Measurements from ENCODE around the gene TSHZ3. TPM values are rescaled to one million over a fixed set of nuclear protein-coding genes. Genes with fewer than 3 reads are reported as not detected.

TSHZ3 gene
- total and polyA plus RNA-seq, 4 donors, result 1.9 to 12.9 (median 7.0) TPM

DNA sequence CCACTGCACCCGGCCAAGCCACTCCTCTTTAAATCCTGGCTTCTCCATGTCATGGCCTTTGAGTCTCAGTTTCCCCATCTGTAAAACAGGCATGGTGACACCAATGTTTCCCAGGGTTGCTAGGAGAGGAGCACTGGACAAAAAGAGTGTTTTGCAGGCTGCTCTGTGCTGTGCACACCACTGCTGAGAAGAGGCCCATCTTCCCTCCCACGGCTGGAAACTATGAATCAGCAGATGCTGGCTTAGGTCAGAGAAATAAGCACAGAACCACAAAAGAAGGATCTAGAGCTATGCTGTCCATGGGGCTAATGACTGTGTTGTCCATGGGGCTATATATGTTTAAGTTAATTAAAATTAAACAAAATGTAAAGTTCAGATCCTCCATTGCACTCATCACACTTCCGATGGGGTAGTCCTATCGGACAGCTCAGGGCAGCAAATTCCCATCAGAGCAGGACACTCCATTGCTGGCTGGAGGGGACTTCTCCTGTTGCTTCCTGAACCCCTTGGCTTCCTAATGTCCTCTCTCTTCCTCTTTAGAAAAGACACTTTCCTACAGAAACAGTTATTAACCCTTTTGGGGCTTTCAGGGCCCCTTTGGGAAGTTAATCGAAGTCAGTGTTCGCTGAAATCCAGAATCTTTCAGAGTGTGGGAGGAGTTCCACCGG is 37.1 kb downstream of the TSHZ3 start:
- no peak overlapping the region for H3K4me3 ChIP-seq
- DNase-seq, result no peak
- no peak overlapping the region for H3K27ac ChIP-seq (ENCODE audit: low read depth in 1 of 2, low read length in 1 of 2)
- peaks cover 0 to 17% (median 0%) of the 10 kb centered on the region in 5 donors for H3K4me1 ChIP-seq (ENCODE audit: control insufficient read depth in 5 of 5, insufficient read depth in 5 of 5, low read length in 5 of 5)
- 63 to 72% methylated on average over 7 of the region's 7 CpGs for WGBS, 2 donors
- peaks cover 0 to 1% (median 0%) of the 10 kb centered on the region in 4 donors for H3K9me3 ChIP-seq (ENCODE audit: control insufficient read depth in 4 of 4, insufficient read depth in 3 of 4, low read length in 3 of 4)
- peaks cover 0 to 4% (median 0%) of the 10 kb centered on the region in 3 donors for H3K27me3 ChIP-seq (ENCODE audit: control insufficient read depth in 3 of 3, insufficient read depth in 3 of 3, low read length in 2 of 3)
- no peak for ATAC-seq (ENCODE audit: insufficient read depth, low FRiP score)
- TF ChIP-seq, protein P1, sequence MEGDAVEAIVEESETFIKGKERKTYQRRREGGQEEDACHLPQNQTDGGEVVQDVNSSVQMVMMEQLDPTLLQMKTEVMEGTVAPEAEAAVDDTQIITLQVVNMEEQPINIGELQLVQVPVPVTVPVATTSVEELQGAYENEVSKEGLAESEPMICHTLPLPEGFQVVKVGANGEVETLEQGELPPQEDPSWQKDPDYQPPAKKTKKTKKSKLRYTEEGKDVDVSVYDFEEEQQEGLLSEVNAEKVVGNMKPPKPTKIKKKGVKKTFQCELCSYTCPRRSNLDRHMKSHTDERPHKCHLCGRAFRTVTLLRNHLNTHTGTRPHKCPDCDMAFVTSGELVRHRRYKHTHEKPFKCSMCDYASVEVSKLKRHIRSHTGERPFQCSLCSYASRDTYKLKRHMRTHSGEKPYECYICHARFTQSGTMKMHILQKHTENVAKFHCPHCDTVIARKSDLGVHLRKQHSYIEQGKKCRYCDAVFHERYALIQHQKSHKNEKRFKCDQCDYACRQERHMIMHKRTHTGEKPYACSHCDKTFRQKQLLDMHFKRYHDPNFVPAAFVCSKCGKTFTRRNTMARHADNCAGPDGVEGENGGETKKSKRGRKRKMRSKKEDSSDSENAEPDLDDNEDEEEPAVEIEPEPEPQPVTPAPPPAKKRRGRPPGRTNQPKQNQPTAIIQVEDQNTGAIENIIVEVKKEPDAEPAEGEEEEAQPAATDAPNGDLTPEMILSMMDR (IDR thresholded peaks at IDR 0.05; ENCODE audit: control extremely low read depth, extremely low read depth), result no peak
- H3K9ac ChIP-seq (ENCODE audit: insufficient read depth in 1 of 2, low read length in 2 of 2), result no peak overlapping the region
- H3K36me3 ChIP-seq (ENCODE audit: control insufficient read depth in 4 of 4, insufficient read depth in 4 of 4, low read length in 4 of 4), result peaks cover 0 to 15% (median 2%) of the 10 kb centered on the region in 4 donors

DNA sequence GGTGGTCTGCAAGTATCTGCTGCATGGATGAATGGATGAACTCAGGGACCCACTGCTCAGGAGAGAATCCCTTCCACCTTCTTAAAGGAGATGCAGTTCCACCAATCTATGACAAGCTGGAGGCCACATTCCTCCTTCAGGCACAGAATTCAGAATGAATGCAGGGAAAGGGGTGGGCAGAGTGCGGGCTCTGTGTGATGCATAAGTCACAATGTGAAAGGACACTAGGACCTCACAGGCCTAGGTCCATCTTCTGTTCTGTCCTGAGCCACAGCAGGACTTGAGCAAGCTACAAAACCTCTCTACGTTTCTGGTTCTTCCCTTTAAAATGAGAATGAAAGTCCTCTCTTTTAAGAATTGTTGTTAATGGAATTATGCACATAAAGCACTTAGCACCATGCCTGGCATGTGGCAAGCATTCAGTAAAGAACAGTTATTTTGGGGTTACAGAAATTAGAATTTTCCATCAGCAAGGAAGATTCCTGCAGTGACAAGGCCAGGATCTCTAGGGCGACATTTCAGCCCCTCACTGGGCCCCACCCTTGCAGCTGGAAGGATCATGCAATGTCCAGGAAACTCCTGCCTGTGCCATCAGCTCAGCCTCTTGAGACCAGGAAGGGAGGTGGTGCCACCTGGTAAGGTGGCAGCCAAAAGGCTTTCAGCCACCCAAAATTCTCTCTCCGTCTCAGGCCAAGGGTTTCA is 38.7 kb downstream of the TSHZ3 start:
- 69 to 79% methylated on average over 4 of the region's 4 CpGs for WGBS, 2 donors
- H3K36me3 ChIP-seq (ENCODE audit: control insufficient read depth in 4 of 4, insufficient read depth in 4 of 4, low read length in 4 of 4), result peaks cover 0 to 15% (median 3%) of the 10 kb centered on the region in 4 donors
- ATAC-seq (ENCODE audit: insufficient read depth, low FRiP score), result no peak
- peaks cover 0 to 4% (median 0%) of the 10 kb centered on the region in 3 donors for H3K27me3 ChIP-seq (ENCODE audit: control insufficient read depth in 3 of 3, insufficient read depth in 3 of 3, low read length in 2 of 3)
- H3K27ac ChIP-seq (ENCODE audit: low read depth in 1 of 2, low read length in 1 of 2), result no peak overlapping the region
- TF ChIP-seq, protein P1 (IDR thresholded peaks at IDR 0.05; ENCODE audit: control extremely low read depth, extremely low read depth), result no peak
- peaks cover 0 to 2% (median 0%) of the 10 kb centered on the region in 5 donors for H3K4me1 ChIP-seq (ENCODE audit: control insufficient read depth in 5 of 5, insufficient read depth in 5 of 5, low read length in 5 of 5)
- DNase-seq, result no peak
- peaks cover 0 to 1% (median 0%) of the 10 kb centered on the region in 4 donors for H3K9me3 ChIP-seq (ENCODE audit: control insufficient read depth in 4 of 4, insufficient read depth in 3 of 4, low read length in 3 of 4)
- no peak overlapping the region for H3K4me3 ChIP-seq
- H3K9ac ChIP-seq (ENCODE audit: insufficient read depth in 1 of 2, low read length in 2 of 2), result no peak overlapping the region

DNA sequence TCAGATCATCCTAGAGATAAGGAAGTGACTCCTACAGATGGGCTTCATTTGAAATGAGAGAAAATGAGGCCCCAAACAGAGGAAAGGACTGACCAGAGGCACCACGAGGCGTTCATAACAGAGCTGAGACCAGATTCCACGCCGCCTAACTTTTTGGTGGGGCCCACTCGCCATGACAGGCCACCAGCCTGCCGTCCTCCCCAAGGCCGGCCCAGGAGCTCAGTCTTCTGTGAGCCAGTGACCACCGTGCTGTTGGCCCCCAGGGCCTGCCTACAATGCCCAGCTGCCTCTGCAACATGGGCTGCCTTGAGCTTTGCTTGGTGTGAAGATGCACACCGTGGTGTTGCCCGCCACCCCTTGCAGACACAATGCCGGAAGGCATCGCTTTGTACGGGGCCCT is 40.5 kb downstream of the TSHZ3 start:
- Histone ChIP-seq H3K27me3 (ENCODE audit: control insufficient read depth in 3 of 3, insufficient read depth in 3 of 3, low read length in 2 of 3) (peaks cover 0 to 4% (median 0%) of the 10 kb centered on the region in 3 donors), H3K27ac (ENCODE audit: low read depth in 1 of 2, low read length in 1 of 2) (no peak overlapping the region), H3K4me3 (no peak overlapping the region), H3K36me3 (ENCODE audit: control insufficient read depth in 4 of 4, insufficient read depth in 4 of 4, low read length in 4 of 4) (peaks cover 0 to 6% (median 3%) of the 10 kb centered on the region in 4 donors), H3K9me3 (ENCODE audit: control insufficient read depth in 4 of 4, insufficient read depth in 3 of 4, low read length in 3 of 4) (peaks cover 0 to 1% (median 0%) of the 10 kb centered on the region in 4 donors), H3K4me1 (ENCODE audit: control insufficient read depth in 5 of 5, insufficient read depth in 5 of 5, low read length in 5 of 5) (peaks cover 0 to 5% (median 0%) of the 10 kb centered on the region in 5 donors), H3K9ac (ENCODE audit: insufficient read depth in 1 of 2, low read length in 2 of 2) (no peak overlapping the region)
- TF ChIP-seq, protein P1 (IDR thresholded peaks at IDR 0.05; ENCODE audit: control extremely low read depth, extremely low read depth), result no peak
- 93 to 97% methylated on average over 13 of the region's 13 CpGs for WGBS, 2 donors
- ATAC-seq (ENCODE audit: insufficient read depth, low FRiP score) (no peak), DNase-seq (no peak)

Data from lung (tissue), 12 donors.